ENCODE results near the gene GFM1. TPM values are rescaled to one million over a fixed set of nuclear protein-coding genes. Genes with fewer than 3 reads are reported as not detected.
A peak's percentile ranks its signal among the peaks of the same experiment; 100 is the strongest.

GFM1 gene
- total and polyA plus RNA-seq, 2 experiments from 2014 or later, result 39.8 to 53.2 TPM

DNA sequence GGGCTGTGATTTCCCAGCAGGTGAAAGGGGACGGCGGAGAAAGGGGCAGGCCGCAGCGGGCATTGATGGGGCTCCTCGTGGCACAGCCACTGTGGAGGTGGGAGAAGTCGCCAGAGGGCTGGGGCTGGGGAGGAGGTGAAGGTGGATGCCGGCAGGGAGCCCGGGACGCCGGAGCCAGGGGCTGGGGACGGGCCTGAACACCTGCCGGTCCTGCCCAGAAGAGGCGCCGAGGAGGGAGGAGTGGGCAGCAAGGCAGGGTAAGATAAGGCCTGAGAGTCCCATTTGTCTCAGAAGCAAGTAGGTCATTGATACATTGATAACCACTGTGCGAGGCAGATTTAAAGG lies 88.5 kb downstream of the GFM1 start:
- no peak for DNase-seq (ENCODE audit: low read depth in 1 of 2, low spot score in 1 of 2)

DNA sequence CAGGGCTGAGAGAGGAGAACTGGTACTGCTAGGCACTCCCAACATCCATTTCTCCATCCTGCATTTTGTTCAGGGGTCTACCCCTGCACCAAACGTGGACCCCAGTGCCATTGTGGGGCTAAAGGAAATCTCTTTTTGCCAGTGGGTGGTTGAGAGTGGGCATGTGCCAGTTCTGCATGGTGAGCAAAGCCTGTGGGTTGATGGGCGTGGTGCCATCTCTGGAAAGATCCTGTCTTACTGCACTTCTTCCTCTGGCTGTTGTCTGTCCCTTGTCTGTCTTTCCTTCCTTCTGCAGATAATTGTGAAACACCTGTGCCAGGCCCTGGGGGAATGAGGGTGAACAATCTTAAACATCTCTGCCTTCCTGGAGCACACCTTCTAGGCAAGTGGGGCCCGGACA lies 89.3 kb downstream of the GFM1 start:
- Histone ChIP-seq H3K4me3 (no peak overlapping the region), H3K9me3 (ENCODE audit: low read depth) (no peaks in the 10 kb centered on the region), H3K27ac (no peak overlapping the region), H3K27me3 (peaks cover 36% of the 10 kb centered on the region), H3K4me1 (ENCODE audit: low read depth) (no peaks in the 10 kb centered on the region), H3K36me3 (no peaks in the 10 kb centered on the region)
- no peak for DNase-seq (ENCODE audit: low read depth in 1 of 2, low spot score in 1 of 2)
- TF ChIP-seq, protein P1, sequence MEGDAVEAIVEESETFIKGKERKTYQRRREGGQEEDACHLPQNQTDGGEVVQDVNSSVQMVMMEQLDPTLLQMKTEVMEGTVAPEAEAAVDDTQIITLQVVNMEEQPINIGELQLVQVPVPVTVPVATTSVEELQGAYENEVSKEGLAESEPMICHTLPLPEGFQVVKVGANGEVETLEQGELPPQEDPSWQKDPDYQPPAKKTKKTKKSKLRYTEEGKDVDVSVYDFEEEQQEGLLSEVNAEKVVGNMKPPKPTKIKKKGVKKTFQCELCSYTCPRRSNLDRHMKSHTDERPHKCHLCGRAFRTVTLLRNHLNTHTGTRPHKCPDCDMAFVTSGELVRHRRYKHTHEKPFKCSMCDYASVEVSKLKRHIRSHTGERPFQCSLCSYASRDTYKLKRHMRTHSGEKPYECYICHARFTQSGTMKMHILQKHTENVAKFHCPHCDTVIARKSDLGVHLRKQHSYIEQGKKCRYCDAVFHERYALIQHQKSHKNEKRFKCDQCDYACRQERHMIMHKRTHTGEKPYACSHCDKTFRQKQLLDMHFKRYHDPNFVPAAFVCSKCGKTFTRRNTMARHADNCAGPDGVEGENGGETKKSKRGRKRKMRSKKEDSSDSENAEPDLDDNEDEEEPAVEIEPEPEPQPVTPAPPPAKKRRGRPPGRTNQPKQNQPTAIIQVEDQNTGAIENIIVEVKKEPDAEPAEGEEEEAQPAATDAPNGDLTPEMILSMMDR (IDR thresholded peaks at IDR 0.05; ENCODE audit: low read depth, low read length), result no peak

More for the DNA sequence above, 88.5 kb downstream of the GFM1 start:
- Histone ChIP-seq H3K27ac (no peak overlapping the region), H3K27me3 (peaks cover 36% of the 10 kb centered on the region), H3K36me3 (no peaks in the 10 kb centered on the region), H3K9me3 (ENCODE audit: low read depth) (no peaks in the 10 kb centered on the region), H3K4me3 (peak overlapping the region; percentile 60), H3K4me1 (ENCODE audit: low read depth) (no peaks in the 10 kb centered on the region)
- TF ChIP-seq, protein P1 (IDR thresholded peaks at IDR 0.05; ENCODE audit: low read depth, low read length), result no peak

DNA sequence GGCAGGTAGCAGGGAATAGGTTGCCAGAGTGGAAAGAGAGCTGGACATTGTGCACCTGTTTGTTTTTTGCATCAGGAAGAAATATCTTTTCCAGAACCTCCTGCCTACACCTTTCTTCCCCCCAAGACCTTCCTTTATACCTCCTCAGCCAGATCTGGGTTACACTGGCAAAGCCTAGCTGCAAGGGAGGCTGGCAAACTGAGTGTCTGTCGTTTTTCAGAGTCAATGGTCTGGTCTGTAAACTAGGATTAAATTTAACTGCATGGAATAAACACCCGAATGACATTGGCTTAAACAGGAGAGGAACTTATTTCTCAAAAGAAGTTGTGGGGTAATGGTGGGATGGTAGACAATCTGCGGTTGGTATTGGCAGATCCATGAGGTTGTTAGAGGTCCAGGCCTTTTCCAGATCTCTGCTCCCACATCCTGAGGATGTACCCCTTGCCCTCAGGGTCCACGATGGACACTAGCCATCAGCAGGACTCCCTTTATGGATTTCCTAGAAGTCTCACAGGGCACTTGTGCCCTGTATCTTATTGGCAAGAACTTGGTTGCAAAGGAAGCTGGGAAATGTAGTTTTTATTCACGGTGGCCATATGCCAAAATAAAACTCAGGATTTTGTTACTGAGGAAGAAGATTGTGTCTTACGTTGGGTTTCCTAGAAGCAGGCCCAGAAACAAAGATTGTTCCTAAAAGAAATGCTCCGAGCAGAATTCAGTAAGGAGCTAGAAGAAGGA lies 91.1 kb downstream of the GFM1 start:
- Histone ChIP-seq H3K27ac (no peak overlapping the region), H3K36me3 (no peaks in the 10 kb centered on the region), H3K27me3 (peaks cover 36% of the 10 kb centered on the region), H3K4me3 (no peak overlapping the region), H3K9me3 (ENCODE audit: low read depth) (no peaks in the 10 kb centered on the region), H3K4me1 (ENCODE audit: low read depth) (no peaks in the 10 kb centered on the region)
- TF ChIP-seq, protein P1 (IDR thresholded peaks at IDR 0.05; ENCODE audit: low read depth, low read length), result no peak
- no peak for DNase-seq (ENCODE audit: low read depth in 1 of 2, low spot score in 1 of 2)

DNA sequence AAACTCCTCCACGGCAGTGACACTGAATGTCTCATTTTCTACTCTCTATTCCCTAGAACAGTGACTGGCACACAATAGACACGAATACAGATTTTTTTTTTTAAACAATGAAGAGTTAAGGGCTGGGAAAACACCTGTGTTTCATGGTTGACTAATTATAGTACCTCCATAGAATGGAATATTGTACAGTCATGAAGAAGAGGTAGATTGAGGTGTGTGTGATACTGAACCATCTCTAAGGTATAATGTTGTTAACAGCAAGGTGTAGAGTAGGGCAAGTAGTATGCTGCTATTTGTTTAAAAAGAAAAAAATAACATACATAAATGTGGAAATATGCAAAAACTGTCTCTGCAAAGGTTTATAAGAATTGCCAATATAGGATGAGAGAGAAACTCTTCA lies 93.1 kb downstream of the GFM1 start:
- Histone ChIP-seq H3K27ac (no peak overlapping the region), H3K36me3 (no peaks in the 10 kb centered on the region), H3K4me1 (ENCODE audit: low read depth) (no peaks in the 10 kb centered on the region), H3K9me3 (ENCODE audit: low read depth) (no peaks in the 10 kb centered on the region), H3K27me3 (peaks cover 17% of the 10 kb centered on the region), H3K4me3 (no peak overlapping the region)
- no peak for DNase-seq (ENCODE audit: low read depth in 1 of 2, low spot score in 1 of 2)
- TF ChIP-seq, protein P1 (IDR thresholded peaks at IDR 0.05; ENCODE audit: low read depth, low read length), result no peak

DNA sequence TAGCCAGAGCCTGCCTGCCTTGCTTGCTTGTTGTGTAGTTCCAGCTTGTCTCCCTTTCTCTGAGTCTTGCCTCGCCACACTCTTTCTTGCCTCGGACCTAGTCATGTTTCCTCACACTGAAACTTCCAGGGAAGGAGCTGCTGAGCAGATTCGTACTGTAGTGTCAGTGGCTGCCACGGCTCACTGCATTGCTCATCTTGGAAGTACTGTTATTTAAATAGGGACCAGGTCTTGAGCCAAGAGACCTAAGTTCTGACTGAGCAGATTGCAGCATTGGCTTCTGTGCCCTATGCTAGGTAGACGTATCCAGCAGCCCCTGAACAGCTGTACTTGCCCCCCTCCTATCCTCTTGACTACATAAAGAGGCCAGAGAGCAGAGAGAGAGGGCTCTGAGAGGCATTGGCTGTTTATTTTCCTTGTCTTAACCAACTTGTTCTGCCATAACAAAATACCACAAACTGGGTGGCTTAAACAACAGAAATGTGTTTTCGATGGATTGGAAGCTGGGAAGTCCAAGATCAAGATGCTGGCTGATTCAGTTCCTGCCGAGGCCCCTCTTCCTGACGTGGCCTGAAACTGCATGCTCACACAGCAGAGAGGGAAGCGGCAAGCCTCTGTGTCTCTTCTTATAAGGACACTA lies 93.8 kb downstream of the GFM1 start:
- Histone ChIP-seq H3K4me1 (ENCODE audit: low read depth) (no peaks in the 10 kb centered on the region), H3K27me3 (peaks cover 11% of the 10 kb centered on the region), H3K9me3 (ENCODE audit: low read depth) (no peaks in the 10 kb centered on the region), H3K27ac (no peak overlapping the region), H3K4me3 (no peak overlapping the region), H3K36me3 (peaks cover 2% of the 10 kb centered on the region)
- no peak for DNase-seq (ENCODE audit: low read depth in 1 of 2, low spot score in 1 of 2)
- TF ChIP-seq, protein P1 (IDR thresholded peaks at IDR 0.05; ENCODE audit: low read depth, low read length), result no peak

All from cardiac muscle cell (in vitro differentiated cells and primary cell).